ENCODE data around the gene STIMATE.

GRCh38 chr3:52907497-52907896 is 10.1 kb upstream of the STIMATE start:
- TF ChIP-seq YY1 (tag by site-specific recombination; IDR thresholded peaks at IDR 0.05), result no peak
- no peak for TF ChIP-seq PRDM2 (tag by site-specific recombination; IDR thresholded peaks at IDR 0.05; ENCODE audit: borderline replicate concordance)
- TF ChIP-seq ZNF274 (IDR thresholded peaks at IDR 0.05; ENCODE audit: low read length), result no peak
- no peak for TF ChIP-seq ZNF274 (tag by site-specific recombination; IDR thresholded peaks at IDR 0.05; ENCODE audit: borderline replicate concordance)
- TF ChIP-seq ZNF423 (tag by site-specific recombination; IDR thresholded peaks at IDR 0.05), result no peak
- TF ChIP-seq HOXA7 (CRISPR knock-in tag; IDR thresholded peaks at IDR 0.05; ENCODE audit: borderline replicate concordance), result no peak
- no peak for TF ChIP-seq ZNF202 (tag by site-specific recombination; IDR thresholded peaks at IDR 0.05; ENCODE audit: borderline replicate concordance)

All from HEK293 (cell line).